ENCODE results near the gene GAS7. TPM values are rescaled to one million over a fixed set of nuclear protein-coding genes. Genes with fewer than 3 reads are reported as not detected.
A peak's percentile ranks its signal among the peaks of the same experiment; 100 is the strongest.

The GAS7 gene
- polyA plus RNA-seq, 4 donors = 14.1 to 55.7 (median 22.5) TPM

GRCh38 chr17:10141436-10141835 lies 57.0 kb downstream of the GAS7 start:
- DNase-seq (ENCODE audit: low read depth in 4 of 4, low spot score in 3 of 4) = no peak

- no peak for DNase-seq (ENCODE audit: low read depth in 4 of 4, low spot score in 3 of 4)
Observed at GRCh38 chr17:10139577-10139976, 58.8 kb downstream of the GAS7 start.

DNA sequence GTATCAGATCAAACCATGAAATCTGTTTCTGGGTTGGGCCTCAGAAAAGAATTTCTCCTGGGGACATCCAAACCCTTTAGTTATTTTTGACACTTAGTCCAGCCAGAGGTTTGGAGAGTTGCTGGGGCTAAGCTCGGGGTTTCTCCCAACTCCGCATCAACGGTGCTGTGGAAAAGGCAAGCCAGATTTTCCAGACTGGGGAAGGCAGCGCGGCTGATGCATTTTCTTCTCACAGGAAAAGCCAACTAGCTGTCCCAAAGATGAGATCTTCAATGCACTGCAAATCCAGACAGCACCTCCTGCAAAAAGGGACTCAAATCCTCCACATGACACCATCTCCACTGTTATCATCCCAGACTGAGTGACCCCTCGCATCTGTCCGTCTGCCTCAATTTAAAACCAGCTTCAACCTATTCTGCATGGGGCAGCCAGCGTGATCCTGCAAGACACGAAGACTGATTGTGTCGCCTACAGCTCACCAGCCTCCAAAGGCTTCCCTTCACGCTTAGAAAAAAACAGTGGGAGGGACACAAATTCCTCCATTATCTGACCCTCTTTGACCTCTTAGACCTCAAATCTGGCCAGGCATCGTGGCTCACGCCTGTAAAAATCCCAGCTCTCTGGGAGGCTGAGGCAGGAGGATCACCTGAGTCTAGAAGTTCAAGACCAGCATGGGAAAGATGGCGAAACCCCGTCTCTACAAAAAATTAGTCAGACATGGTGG lies 62.0 kb downstream of the GAS7 start:
- no peak for DNase-seq (ENCODE audit: low read depth in 4 of 4, low spot score in 3 of 4)

- no peak for DNase-seq (ENCODE audit: low read depth in 4 of 4, low spot score in 3 of 4)
Observed at GRCh38 chr17:10135539-10136257, 62.7 kb downstream of the GAS7 start.

DNA sequence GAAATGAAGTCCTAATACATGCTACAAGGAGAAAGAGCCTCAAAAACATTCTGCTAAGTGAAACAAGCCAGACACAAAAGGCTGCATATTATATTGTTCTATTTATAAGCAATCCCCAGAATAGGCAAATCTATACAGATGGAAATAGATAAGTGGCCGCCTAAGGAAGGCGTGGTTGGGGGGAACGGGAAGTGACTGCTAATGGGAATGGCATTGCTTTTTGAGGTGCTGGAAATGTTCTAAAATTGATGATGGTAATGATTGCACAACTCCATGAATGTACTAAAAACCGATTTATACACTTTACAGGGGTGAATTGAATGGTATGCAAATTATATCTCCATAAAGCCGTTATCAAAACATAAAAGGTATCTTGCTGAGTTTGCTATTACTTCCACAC lies 67.7 kb downstream of the GAS7 start:
- no peak for DNase-seq (ENCODE audit: low read depth in 4 of 4, low spot score in 3 of 4)

DNA sequence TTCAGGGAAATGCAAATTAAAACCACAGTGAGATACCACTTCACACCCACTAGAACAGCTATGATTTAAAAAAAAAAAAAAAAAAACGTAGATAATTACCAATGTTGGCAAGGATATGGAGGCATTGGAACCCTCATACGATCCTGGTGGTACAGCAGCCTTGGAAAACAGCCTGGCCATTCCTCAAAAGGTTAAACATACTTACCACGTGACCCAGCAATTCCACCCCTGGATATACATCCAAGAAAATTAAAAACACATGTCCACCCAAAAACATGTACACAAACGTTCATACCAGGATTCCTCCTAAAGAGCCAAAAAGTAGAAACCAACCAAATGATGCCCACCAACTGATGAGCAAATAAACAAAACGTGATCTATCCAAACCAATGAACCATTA lies 68.1 kb downstream of the GAS7 start:
- no peak for DNase-seq (ENCODE audit: low read depth in 4 of 4, low spot score in 3 of 4)

GRCh38 chr17:10127819-10128425 lies 70.5 kb downstream of the GAS7 start:
- peak in 1 of 4 donors; percentile 60 for DNase-seq (ENCODE audit: low read depth in 4 of 4, low spot score in 3 of 4)

DNA sequence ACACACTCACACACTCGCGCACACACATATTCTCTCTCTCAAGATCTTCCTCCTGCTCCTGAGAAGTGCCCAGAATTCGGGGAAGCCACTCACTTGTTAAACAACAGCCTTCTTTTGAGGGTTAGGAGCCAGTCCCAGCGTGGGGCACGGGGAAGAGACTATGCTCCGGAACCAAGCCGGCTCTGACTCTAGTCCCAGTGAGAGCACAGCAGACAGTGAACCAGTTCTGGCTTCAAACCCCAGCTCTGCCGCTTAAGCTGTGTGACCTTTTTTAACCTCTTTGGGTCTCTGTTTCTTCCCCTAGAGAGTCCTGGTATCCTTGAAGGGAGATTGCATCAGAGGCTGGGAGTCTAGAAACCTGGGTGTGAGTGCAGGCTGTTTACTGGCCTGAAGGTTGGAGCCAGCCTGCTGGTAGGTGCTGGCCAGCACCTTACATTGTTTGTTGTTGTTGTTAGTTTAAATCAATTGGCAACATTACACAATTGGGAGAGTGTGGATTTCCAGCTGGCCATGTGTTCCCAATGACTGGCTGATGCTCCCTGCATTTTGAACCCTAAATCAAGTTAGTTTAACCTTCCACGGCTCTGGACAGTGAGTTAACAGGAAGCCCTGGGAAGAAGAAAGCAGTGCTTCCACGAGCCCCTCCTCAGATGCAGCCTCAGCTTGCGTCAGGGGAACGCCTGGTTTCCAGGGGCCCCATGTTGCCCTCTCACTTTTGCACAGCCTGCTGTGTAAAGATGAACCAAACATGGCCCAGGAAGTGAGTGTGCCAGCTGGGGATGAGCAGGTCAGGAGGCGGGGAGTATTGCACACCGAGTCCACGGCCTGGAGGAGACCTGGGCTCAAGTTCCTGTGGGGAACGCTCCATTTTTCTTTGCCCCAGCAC lies 71.5 kb downstream of the GAS7 start:
- no peak for DNase-seq (ENCODE audit: low read depth in 4 of 4, low spot score in 3 of 4)

GRCh38 chr17:10126276-10126615 lies 72.2 kb downstream of the GAS7 start:
- DNase-seq (ENCODE audit: low read depth in 4 of 4, low spot score in 3 of 4) = no peak

DNA sequence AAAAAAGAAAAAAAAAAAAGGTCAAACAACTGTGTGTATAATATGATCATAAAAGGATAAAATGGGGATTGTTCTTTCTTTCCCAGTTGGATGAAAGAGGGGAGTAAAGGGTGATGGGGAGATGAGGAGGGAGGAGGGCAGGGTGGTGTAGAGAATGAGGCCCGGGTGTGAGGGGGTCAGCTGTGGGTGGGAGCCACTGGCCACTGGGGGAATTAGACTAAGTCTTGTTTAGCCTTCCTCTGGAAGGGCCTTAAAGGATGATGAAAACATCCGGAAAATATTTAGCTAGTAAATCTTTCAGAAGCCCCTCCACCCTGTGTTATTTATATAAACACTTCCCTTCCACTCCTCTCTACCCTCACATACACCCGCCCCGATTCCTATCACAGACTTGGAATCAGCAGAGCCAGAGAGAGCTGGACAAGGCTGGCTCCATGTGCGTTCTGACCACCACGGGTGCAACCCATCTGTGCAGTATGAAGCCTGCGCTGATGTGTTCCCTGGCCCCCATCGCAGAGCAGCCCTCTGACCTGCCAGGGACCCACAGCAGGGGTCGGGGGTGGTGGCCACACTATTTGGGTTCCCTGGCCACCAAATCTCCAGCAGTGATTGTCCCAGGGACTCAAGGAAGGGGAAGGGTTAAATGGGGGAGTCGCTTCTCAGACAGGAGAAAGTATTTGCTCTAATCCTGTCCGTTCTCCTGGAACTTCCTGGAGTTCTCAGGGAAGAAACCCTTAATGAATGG lies 72.7 kb downstream of the GAS7 start:
- no peak for DNase-seq (ENCODE audit: low read depth in 4 of 4, low spot score in 3 of 4)

DNA sequence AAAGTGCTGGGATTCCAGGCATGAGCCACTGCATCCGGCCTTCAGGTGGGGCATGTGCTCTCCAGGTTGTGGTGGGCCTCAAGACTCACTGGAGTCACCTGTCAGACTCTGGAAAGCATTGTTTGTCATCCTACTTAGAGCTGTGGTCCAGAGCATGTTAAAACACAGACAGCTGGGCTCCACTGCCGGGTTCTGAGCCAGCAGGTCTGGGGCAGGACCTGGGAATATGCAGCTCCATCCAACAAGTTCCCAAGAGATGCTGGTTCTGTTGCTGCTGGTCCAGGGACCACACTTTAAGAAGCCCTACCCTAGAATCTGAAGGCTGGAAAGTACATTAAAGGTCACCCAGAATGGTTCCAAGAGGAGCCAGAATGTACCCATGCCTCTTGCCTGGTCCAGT lies 75.3 kb downstream of the GAS7 start:
- no peak for DNase-seq (ENCODE audit: low read depth in 4 of 4, low spot score in 3 of 4)

- DNase-seq (ENCODE audit: low read depth in 4 of 4, low spot score in 3 of 4) = no peak
Observed at GRCh38 chr17:10121971-10122707, 76.3 kb downstream of the GAS7 start.

- no peak for DNase-seq (ENCODE audit: low read depth in 4 of 4, low spot score in 3 of 4)
Observed at GRCh38 chr17:10120749-10121148, 77.7 kb downstream of the GAS7 start.

- no peak for DNase-seq (ENCODE audit: low read depth in 4 of 4, low spot score in 3 of 4)
Observed at GRCh38 chr17:10120109-10120485, 78.3 kb downstream of the GAS7 start.

DNA sequence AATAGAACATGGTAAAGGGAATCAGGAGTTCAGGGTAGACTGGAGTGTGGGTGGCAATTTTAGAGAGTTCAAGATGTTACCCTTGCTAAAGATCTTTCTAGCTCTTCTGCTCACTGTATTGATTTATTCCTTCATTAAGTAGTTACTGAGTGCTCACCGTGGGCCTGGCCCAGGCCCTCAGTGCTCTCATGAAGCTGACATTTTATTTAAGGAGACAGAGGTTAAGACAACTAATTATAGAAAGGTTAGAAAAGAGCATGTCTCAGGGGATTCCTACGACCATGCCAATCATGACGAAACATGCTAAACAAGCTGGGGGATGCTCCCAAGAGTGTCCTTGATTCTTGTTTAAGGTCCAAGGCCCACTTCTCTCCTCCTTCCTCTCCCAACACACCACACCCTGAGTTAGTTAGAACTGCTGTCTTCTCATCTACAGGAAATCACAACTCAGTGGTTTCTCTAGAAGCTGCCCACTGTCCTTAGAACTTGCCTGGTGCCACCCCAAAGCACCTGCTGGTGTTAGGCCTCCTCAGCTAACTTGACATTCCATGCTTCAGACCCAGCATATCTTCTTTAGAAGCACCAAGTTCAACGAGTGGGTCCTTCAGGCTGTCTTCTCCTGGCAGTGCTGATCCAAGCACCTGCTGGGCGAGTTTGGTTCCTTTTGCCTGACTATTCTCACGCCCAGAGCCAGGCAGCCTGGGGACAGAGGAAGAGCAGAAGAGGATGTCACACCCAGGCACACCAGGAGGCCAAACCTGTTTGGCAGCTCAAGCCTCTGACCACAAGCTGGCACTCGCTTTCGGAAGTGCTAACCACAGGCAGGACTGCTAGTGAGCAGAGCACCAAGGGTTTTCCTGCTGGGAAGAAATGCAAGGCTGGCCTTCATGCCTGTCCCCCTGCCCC lies 79.0 kb downstream of the GAS7 start:
- DNase-seq (ENCODE audit: low read depth in 4 of 4, low spot score in 3 of 4) = no peak

- no peak for DNase-seq (ENCODE audit: low read depth in 4 of 4, low spot score in 3 of 4)
Observed at GRCh38 chr17:10118788-10119130, 79.6 kb downstream of the GAS7 start.

- no peak for DNase-seq (ENCODE audit: low read depth in 4 of 4, low spot score in 3 of 4)
Observed at GRCh38 chr17:10117581-10118001, 80.8 kb downstream of the GAS7 start.

- no peak for DNase-seq (ENCODE audit: low read depth in 4 of 4, low spot score in 3 of 4)
Observed at GRCh38 chr17:10116753-10117420, 81.5 kb downstream of the GAS7 start.
